SHP77 treated with DMSO at 0.1 percent for 48 hours (cell line): Measurements from ENCODE around the gene GTF2IRD1.
A peak's percentile ranks its signal among the peaks of the same experiment; 100 is the strongest.
"Not testable (repeated sequence)": the region's sequence is repeated elsewhere in the genome, so short reads cannot be mapped to it uniquely, and the experiment has no call there.

Source experiments
- DNase-seq: peaks from one replicate; lab custom pipeline; 2025; lab: John Stamatoyannopoulos, UW

The GTF2IRD1 gene

GRCh38 chr7:74516214-74516613 lies 62.5 kb downstream of the GTF2IRD1 start:
- no peak for DNase-seq

GRCh38 chr7:74518041-74518440 lies 64.3 kb downstream of the GTF2IRD1 start:
- DNase-seq = no peak

GRCh38 chr7:74518654-74519053 lies 64.9 kb downstream of the GTF2IRD1 start:
- no peak for DNase-seq

- no peak for DNase-seq
Measured at GRCh38 chr7:74519395-74519794, 65.7 kb downstream of the GTF2IRD1 start.

GRCh38 chr7:74521855-74522254 lies 68.1 kb downstream of the GTF2IRD1 start:
- DNase-seq = no peak

- DNase-seq = no peak
Measured at GRCh38 chr7:74522281-74522905, 68.7 kb downstream of the GTF2IRD1 start.

- no peak for DNase-seq
Measured at GRCh38 chr7:74523015-74523414, 69.3 kb downstream of the GTF2IRD1 start.

- DNase-seq = no peak
Measured at GRCh38 chr7:74525140-74525539, 71.4 kb downstream of the GTF2IRD1 start.

GRCh38 chr7:74525881-74526280 lies 72.2 kb downstream of the GTF2IRD1 start:
- peak; percentile 12 for DNase-seq

GRCh38 chr7:74526780-74527179 lies 73.1 kb downstream of the GTF2IRD1 start:
- DNase-seq = no peak

- DNase-seq = no peak
Measured at GRCh38 chr7:74527842-74528241, 74.1 kb downstream of the GTF2IRD1 start.

GRCh38 chr7:74528773-74529172 lies 75.1 kb downstream of the GTF2IRD1 start:
- DNase-seq = not testable (repeated sequence)

- no peak for DNase-seq
Measured at GRCh38 chr7:74535951-74536356, 82.2 kb downstream of the GTF2IRD1 start.

- not testable (repeated sequence) for DNase-seq
Measured at GRCh38 chr7:74541937-74542336, 88.2 kb downstream of the GTF2IRD1 start.

- DNase-seq = peak; percentile 26
Measured at GRCh38 chr7:74542558-74543117, 88.9 kb downstream of the GTF2IRD1 start.

GRCh38 chr7:74544706-74545469 lies 91.2 kb downstream of the GTF2IRD1 start:
- DNase-seq = no peak

GRCh38 chr7:74545921-74546320 lies 92.2 kb downstream of the GTF2IRD1 start:
- no peak for DNase-seq

- not testable (repeated sequence) for DNase-seq
Measured at GRCh38 chr7:74553596-74554012, 99.9 kb downstream of the GTF2IRD1 start.

GRCh38 chr7:74554178-74554577 lies 100.5 kb downstream of the GTF2IRD1 start:
- DNase-seq = no peak

GRCh38 chr7:74560086-74560719 lies 106.5 kb downstream of the GTF2IRD1 start:
- no peak for DNase-seq

GRCh38 chr7:74561898-74562613 lies 108.3 kb downstream of the GTF2IRD1 start:
- DNase-seq = no peak

GRCh38 chr7:74563639-74564038 lies 109.9 kb downstream of the GTF2IRD1 start:
- DNase-seq = not testable (repeated sequence)
